GM12892 (cell line): Measurements from ENCODE around the gene OR10V1.
"Not testable (repeated sequence)": the region's sequence is repeated elsewhere in the genome, so short reads cannot be mapped to it uniquely, and the experiment has no call there.

Experiments used
- DNase-seq: peaks from one replicate; pipeline ENCODE4 v3.0.0; 2011; ENCODE audit not compliant: insufficient read length
- FAIRE-seq: peaks from 2 replicates; lab custom pipeline; 2011; peaks lifted over from hg19 to GRCh38; lab: Jason Lieb, UNC
- POLR2A ChIP-seq: IDR thresholded peaks from 2 replicates; pipeline ENCODE4 v1.6.1; 2011; ENCODE audit warnings: low read depth, low read length, control low read depth
- POLR2AphosphoS5 ChIP-seq: IDR thresholded peaks from 2 replicates; pipeline ENCODE4 v1.6.1; 2011; ENCODE audit warnings: low read depth, low read length, control low read depth
- TAF1 ChIP-seq: IDR thresholded peaks from 2 replicates; pipeline ENCODE4 v1.6.1; 2011; ENCODE audit warnings: low read depth, mild to moderate bottlenecking, control low read depth, low read length, borderline replicate concordance

The OR10V1 gene

GRCh38 chr11:59707371-59707770 lies 6.3 kb downstream of the OR10V1 start:
- FAIRE-seq = no peak
- no peak for TF ChIP-seq TAF1
- no peak for TF ChIP-seq POLR2AphosphoS5
- TF ChIP-seq POLR2A = no peak
- DNase-seq = no peak

GRCh38 chr11:59706518-59707285 lies 6.9 kb downstream of the OR10V1 start:
- TF ChIP-seq TAF1 (no peak), POLR2AphosphoS5 (no peak), POLR2A (no peak)
- DNase-seq (no peak), FAIRE-seq (no peak)

- no peak for FAIRE-seq
- DNase-seq = no peak
- TF ChIP-seq POLR2A = no peak
- no peak for TF ChIP-seq TAF1
- TF ChIP-seq POLR2AphosphoS5 = no peak
Observed at GRCh38 chr11:59705294-59705693, 8.4 kb downstream of the OR10V1 start.

- FAIRE-seq, DNase-seq: not testable (repeated sequence)
Observed at GRCh38 chr11:59703515-59703914, 10.1 kb downstream of the OR10V1 start.

GRCh38 chr11:59700157-59700556 lies 13.5 kb downstream of the OR10V1 start:
- FAIRE-seq, DNase-seq: not testable (repeated sequence)

GRCh38 chr11:59698506-59698905 lies 15.1 kb downstream of the OR10V1 start:
- TF ChIP-seq POLR2A (no peak), TAF1 (no peak), POLR2AphosphoS5 (no peak)
- DNase-seq (no peak), FAIRE-seq (no peak)

- DNase-seq = no peak
- FAIRE-seq = no peak
- TF ChIP-seq TAF1 (no peak), POLR2A (no peak), POLR2AphosphoS5 (no peak)
Observed at GRCh38 chr11:59692915-59693314, 20.7 kb downstream of the OR10V1 start.

- TF ChIP-seq TAF1 (no peak), POLR2A (no peak)
- FAIRE-seq = no peak
- DNase-seq = no peak
Observed at GRCh38 chr11:59691156-59691555, 22.5 kb downstream of the OR10V1 start.

- TF ChIP-seq POLR2AphosphoS5 (no peak), POLR2A (no peak), TAF1 (no peak)
- no peak for FAIRE-seq
- DNase-seq = no peak
Observed at GRCh38 chr11:59689015-59689414, 24.6 kb downstream of the OR10V1 start.

GRCh38 chr11:59681260-59681725 lies 32.4 kb downstream of the OR10V1 start:
- DNase-seq, FAIRE-seq: not testable (repeated sequence)

- TF ChIP-seq TAF1 (no peak), POLR2AphosphoS5 (no peak), POLR2A (no peak)
- DNase-seq = peak; percentile 20
- FAIRE-seq = peak; percentile 92
Observed at GRCh38 chr11:59680287-59681154, 33.1 kb downstream of the OR10V1 start.

- TF ChIP-seq POLR2A (no peak), POLR2AphosphoS5 (no peak), TAF1 (no peak)
- FAIRE-seq = peak; percentile 33
- no peak for DNase-seq
Observed at GRCh38 chr11:59679347-59679746, 34.3 kb downstream of the OR10V1 start.
